ENCODE measurements around the gene TCP11L2. TPM values are rescaled to one million over a fixed set of nuclear protein-coding genes. Genes with fewer than 3 reads are reported as not detected.

Gene TCP11L2
- total RNA-seq, 1 experiment from 2014 or later: 7.7 TPM

GRCh38 chr12:106297075-106297474, 5.5 kb upstream of the TCP11L2 start:
- intact Hi-C loops (cut with micrococcal nuclease; ENCODE audit: unreplicated experiment): no loop called here
- CTCF ChIA-PET: no interaction called here
- BruUV-seq (replicated peaks): no TSS peak
- Mint-ChIP-seq H3K4me3 (ENCODE audit: unreplicated experiment) (no peak overlapping the region), H3K4me1 (ENCODE audit: low read depth, unreplicated experiment) (peaks cover 6% of the 10 kb centered on the region), H3K36me3 (ENCODE audit: insufficient read depth, unreplicated experiment) (no peaks in the 10 kb centered on the region), H3K27ac (ENCODE audit: unreplicated experiment) (no peak overlapping the region), H3K9me3 (ENCODE audit: unreplicated experiment) (no peaks in the 10 kb centered on the region), H3K27me3 (ENCODE audit: insufficient read depth, unreplicated experiment) (no peaks in the 10 kb centered on the region)
- H3K27me3 ChIP-seq (replicated peaks; ENCODE audit: control insufficient read depth, insufficient read depth, low read length): no peaks in the 10 kb centered on the region
- POLR2A ChIA-PET: no interaction called here
- no peaks in the 10 kb centered on the region for H3K9me3 ChIP-seq
- H3K4me3 ChIP-seq (ENCODE audit: low read depth, low read length): no peak overlapping the region
- no peaks in the 10 kb centered on the region for H3K36me3 ChIP-seq (ENCODE audit: control insufficient read depth, insufficient read depth, low read length)
- H3K4me1 ChIP-seq: peaks cover 7% of the 10 kb centered on the region
- no peak for DNase-seq
- TF ChIP-seq, protein P1, sequence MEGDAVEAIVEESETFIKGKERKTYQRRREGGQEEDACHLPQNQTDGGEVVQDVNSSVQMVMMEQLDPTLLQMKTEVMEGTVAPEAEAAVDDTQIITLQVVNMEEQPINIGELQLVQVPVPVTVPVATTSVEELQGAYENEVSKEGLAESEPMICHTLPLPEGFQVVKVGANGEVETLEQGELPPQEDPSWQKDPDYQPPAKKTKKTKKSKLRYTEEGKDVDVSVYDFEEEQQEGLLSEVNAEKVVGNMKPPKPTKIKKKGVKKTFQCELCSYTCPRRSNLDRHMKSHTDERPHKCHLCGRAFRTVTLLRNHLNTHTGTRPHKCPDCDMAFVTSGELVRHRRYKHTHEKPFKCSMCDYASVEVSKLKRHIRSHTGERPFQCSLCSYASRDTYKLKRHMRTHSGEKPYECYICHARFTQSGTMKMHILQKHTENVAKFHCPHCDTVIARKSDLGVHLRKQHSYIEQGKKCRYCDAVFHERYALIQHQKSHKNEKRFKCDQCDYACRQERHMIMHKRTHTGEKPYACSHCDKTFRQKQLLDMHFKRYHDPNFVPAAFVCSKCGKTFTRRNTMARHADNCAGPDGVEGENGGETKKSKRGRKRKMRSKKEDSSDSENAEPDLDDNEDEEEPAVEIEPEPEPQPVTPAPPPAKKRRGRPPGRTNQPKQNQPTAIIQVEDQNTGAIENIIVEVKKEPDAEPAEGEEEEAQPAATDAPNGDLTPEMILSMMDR (IDR thresholded peaks at IDR 0.05; ENCODE audit: insufficient read depth in 1 of 2, low read depth in 1 of 2, low read length in 1 of 2, severe bottlenecking in 1 of 2, unreplicated experiment in 1 of 2): no peak

DNA sequence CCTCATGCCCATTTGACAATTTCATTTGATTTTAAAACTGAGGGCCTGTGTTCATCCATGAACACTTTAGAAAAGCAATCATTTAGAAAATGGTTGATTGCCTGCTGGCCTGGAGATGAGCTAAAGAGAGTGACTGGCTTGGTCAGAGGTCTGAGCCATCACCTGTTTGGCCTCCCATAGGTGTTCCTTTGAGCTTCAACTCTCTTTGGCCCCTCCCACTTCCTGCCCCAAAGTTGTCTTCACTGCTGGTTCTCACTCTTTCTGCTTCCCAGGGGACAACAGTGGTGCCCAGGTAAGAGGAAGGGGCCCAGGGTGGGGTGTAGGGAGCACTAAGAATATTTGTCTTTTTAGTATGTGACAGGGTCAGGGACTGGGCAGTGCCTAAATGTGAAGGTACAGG, 4.9 kb upstream of the TCP11L2 start:
- TF ChIP-seq, protein P1 (IDR thresholded peaks at IDR 0.05; ENCODE audit: insufficient read depth in 1 of 2, low read depth in 1 of 2, low read length in 1 of 2, severe bottlenecking in 1 of 2, unreplicated experiment in 1 of 2): no peak
- BruUV-seq (replicated peaks): no TSS peak
- ChIA-PET CTCF (no interaction called here), POLR2A (interaction anchor here (0.5 kb wide), 1 partner anchor 338 kb away, joined by 4 read pairs; no protein-coding TSS in a partner anchor)
- Histone ChIP-seq H3K9me3 (no peaks in the 10 kb centered on the region), H3K27me3 (replicated peaks; ENCODE audit: control insufficient read depth, insufficient read depth, low read length) (no peaks in the 10 kb centered on the region), H3K4me1 (peaks cover 7% of the 10 kb centered on the region), H3K36me3 (ENCODE audit: control insufficient read depth, insufficient read depth, low read length) (no peaks in the 10 kb centered on the region), H3K4me3 (ENCODE audit: low read depth, low read length) (no peak overlapping the region)
- Mint-ChIP-seq H3K36me3 (ENCODE audit: insufficient read depth, unreplicated experiment) (no peaks in the 10 kb centered on the region), H3K27ac (ENCODE audit: unreplicated experiment) (no peak overlapping the region), H3K4me3 (ENCODE audit: unreplicated experiment) (no peak overlapping the region), H3K9me3 (ENCODE audit: unreplicated experiment) (no peaks in the 10 kb centered on the region), H3K27me3 (ENCODE audit: insufficient read depth, unreplicated experiment) (no peaks in the 10 kb centered on the region), H3K4me1 (ENCODE audit: low read depth, unreplicated experiment) (peaks cover 6% of the 10 kb centered on the region)
- intact Hi-C loops (cut with micrococcal nuclease; ENCODE audit: unreplicated experiment): no loop called here
- DNase-seq: no peak

GRCh38 chr12:106299202-106299774, 3.2 kb upstream of the TCP11L2 start:
- Histone ChIP-seq H3K27me3 (replicated peaks; ENCODE audit: control insufficient read depth, insufficient read depth, low read length) (no peaks in the 10 kb centered on the region), H3K4me3 (ENCODE audit: low read depth, low read length) (no peak overlapping the region), H3K36me3 (ENCODE audit: control insufficient read depth, insufficient read depth, low read length) (no peaks in the 10 kb centered on the region), H3K4me1 (peaks cover 7% of the 10 kb centered on the region), H3K9me3 (no peaks in the 10 kb centered on the region)
- BruUV-seq (replicated peaks): no TSS peak
- no peak overlapping the region for H3K4me3 Mint-ChIP-seq (ENCODE audit: unreplicated experiment)
- no peaks in the 10 kb centered on the region for H3K27me3 Mint-ChIP-seq (ENCODE audit: insufficient read depth, unreplicated experiment)
- peaks cover 6% of the 10 kb centered on the region for H3K4me1 Mint-ChIP-seq (ENCODE audit: low read depth, unreplicated experiment)
- POLR2A ChIA-PET: interaction anchor here (0.6 kb wide), 1 partner anchor 363 kb away, joined by 3 read pairs; no protein-coding TSS in a partner anchor
- no peaks in the 10 kb centered on the region for H3K9me3 Mint-ChIP-seq (ENCODE audit: unreplicated experiment)
- H3K27ac Mint-ChIP-seq (ENCODE audit: unreplicated experiment): no peak overlapping the region
- no peak for DNase-seq
- TF ChIP-seq, protein P1 (IDR thresholded peaks at IDR 0.05; ENCODE audit: insufficient read depth in 1 of 2, low read depth in 1 of 2, low read length in 1 of 2, severe bottlenecking in 1 of 2, unreplicated experiment in 1 of 2): no peak
- CTCF ChIA-PET: no interaction called here
- intact Hi-C loops (cut with micrococcal nuclease; ENCODE audit: unreplicated experiment): no loop called here
- no peaks in the 10 kb centered on the region for H3K36me3 Mint-ChIP-seq (ENCODE audit: insufficient read depth, unreplicated experiment)

Data from Caco-2 (cell line).